ENCODE measurements around the gene SP2.

- TF ChIP-seq EZH2 (IDR thresholded peaks at IDR 0.05; ENCODE audit: insufficient read depth, low read length) (no peak), CTCF (IDR thresholded peaks at IDR 0.05; ENCODE audit: insufficient read depth, low read depth, low read length) (no peak)
Measured at GRCh38 chr17:47901423-47901822, 5.4 kb downstream of the SP2 start.
